GM12878 (cell line): ENCODE results near the gene MPIG6B. TPM values are rescaled to one million over a fixed set of nuclear protein-coding genes. Genes with fewer than 3 reads are reported as not detected.
A peak's percentile ranks its signal among the peaks of the same experiment; 100 is the strongest.

Experiments used
- ATAC-seq: fragments of 200-7000 bp; cut with Tn5 transposase; 3 replicates; pipeline ENCODE4 v1.9.1; 2020; ENCODE audit warnings: mild to moderate bottlenecking, moderate library complexity
- BruUV-seq: library from RNA; stranded (reverse); fragments of 400-500 nt; replicated peaks from 2 replicates; lab custom pipeline; 2021; lab: Mats Ljungman, UMichigan
- CTCF ChIA-PET: fragments of 300-600 bp; sonication (Branson Sonifier 250); formaldehyde crosslinking; extraction: SDS; loops from one replicate; lab custom pipeline; 2021; ENCODE audit warnings: inconsistent platforms; lab: Yijun Ruan, JAX
- POLR2A ChIA-PET: fragments of 350-600 bp; formaldehyde crosslinking; extraction: SDS; loops from one replicate; lab custom pipeline; 2021; ENCODE audit warnings: inconsistent platforms; lab: Charles Lee
- RAD21 ChIA-PET: fragments of 300-600 bp; sonication (Branson Sonifier 250); formaldehyde crosslinking; loops from one replicate; lab custom pipeline; 2023; ENCODE audit warnings: antibody characterized with exemption; ENCODE audit not compliant: unreplicated experiment; lab: Charles Lee
- SMC1A ChIA-PET: fragments of 300-600 bp; sonication (Branson Sonifier 250); formaldehyde crosslinking; loops from one replicate; lab custom pipeline; 2023; ENCODE audit not compliant: unreplicated experiment, uncharacterized antibody; lab: Charles Lee
- DNase-seq: peaks from one replicate; pipeline ENCODE4 v3.0.0-alpha.2; 2011; ENCODE audit warnings: low read depth, low spot score
- FAIRE-seq: peaks from 3 replicates; lab custom pipeline; 2011; peaks lifted over from hg19 to GRCh38; lab: Jason Lieb, UNC
- H2AFZ ChIP-seq: 2 replicates; pipeline ENCODE4 v1.6.0; 2011; ENCODE audit warnings: low read depth, low read length, control low read depth; ENCODE audit not compliant: control insufficient read depth
- H3K27ac ChIP-seq: 2 replicates; pipeline ENCODE4 v1.5.1; 2011; ENCODE audit warnings: control low read depth; ENCODE audit not compliant: control insufficient read depth, insufficient read depth
- H3K27me3 ChIP-seq, 2 experiments: replicated peaks in 1 of 2; 2 replicates each; pipeline versions ENCODE4 v1.6.0 to v1.6.1; 2011; ENCODE audit warnings: low read length in 1 of 2; ENCODE audit not compliant: control insufficient read depth in 2 of 2, insufficient read depth in 2 of 2
- H3K36me3 ChIP-seq, 2 experiments: 2 replicates each; pipeline ENCODE4 v1.5.1; 2011; ENCODE audit warnings: low read length in 1 of 2; ENCODE audit not compliant: control insufficient read depth in 2 of 2, insufficient read depth in 2 of 2
- H3K4me1 ChIP-seq: 2 replicates; pipeline ENCODE4 v1.6.1; 2011; ENCODE audit warnings: mild to moderate bottlenecking, low read length, moderate library complexity, mixed read lengths; ENCODE audit not compliant: control insufficient read depth, insufficient read depth
- H3K4me2 ChIP-seq: 2 replicates; pipeline ENCODE4 v1.6.0; 2011; ENCODE audit warnings: control low read depth; ENCODE audit not compliant: control insufficient read depth, insufficient read depth
- H3K4me3 ChIP-seq: fragments of 200-600 bp; sonication (generic); 2 replicates; pipeline ENCODE4 v1.5.1; 2016
- H3K79me2 ChIP-seq: 2 replicates; pipeline ENCODE4 v1.6.0; 2011; ENCODE audit warnings: low read length; ENCODE audit not compliant: control insufficient read depth, insufficient read depth
- H3K9ac ChIP-seq: 2 replicates; pipeline ENCODE4 v1.8.0; 2011; ENCODE audit warnings: low read length, control low read depth, mixed read lengths; ENCODE audit not compliant: control insufficient read depth, insufficient read depth
- H3K9me3 ChIP-seq: replicated peaks from 3 replicates; pipeline ENCODE4 v1.5.1; 2011; ENCODE audit warnings: mild to moderate bottlenecking, low read length; ENCODE audit not compliant: control insufficient read depth, insufficient read depth
- H4K20me1 ChIP-seq: 2 replicates; pipeline ENCODE4 v1.6.0; 2011; ENCODE audit not compliant: control insufficient read depth, insufficient read depth
- BCL3 ChIP-seq: IDR thresholded peaks from 2 replicates; pipeline ENCODE4 v1.6.1; 2011; ENCODE audit warnings: borderline replicate concordance, low read depth, mild to moderate bottlenecking, moderate library complexity, low read length; ENCODE audit not compliant: insufficient read depth, poor library complexity, severe bottlenecking
- E4F1 ChIP-seq: fragments of 450-650 bp; IDR thresholded peaks from 2 replicates; pipeline ENCODE4 v1.6.1; 2018; ENCODE audit warnings: borderline replicate concordance, mild to moderate bottlenecking; ENCODE audit not compliant: partially characterized antibody
- KDM1A ChIP-seq: fragments of 200-600 bp; sonication (generic); IDR thresholded peaks from 2 replicates; pipeline ENCODE4 v1.6.1; 2016; ENCODE audit warnings: borderline replicate concordance
- NFYA ChIP-seq: IDR thresholded peaks from 2 replicates; pipeline ENCODE4 v1.6.1; 2011; ENCODE audit warnings: low read depth, mild to moderate bottlenecking, low read length, improper control_type of control experiment, borderline replicate concordance
- PAX5 ChIP-seq: IDR thresholded peaks from 2 replicates; pipeline ENCODE4 v1.6.1; 2011; ENCODE audit warnings: low read depth, low read length, borderline replicate concordance
- STAT3 ChIP-seq: IDR thresholded peaks from 2 replicates; pipeline ENCODE4 v1.6.1; 2011; ENCODE audit warnings: low read depth, low read length, improper control_type of control experiment
- ZZZ3 ChIP-seq: IDR thresholded peaks from 2 replicates; pipeline ENCODE4 v1.6.1; 2011; ENCODE audit warnings: low read depth; ENCODE audit not compliant: control insufficient read depth, insufficient read length
- WGBS: methylation state at CpG from one replicate; pipeline ENCODE4 v1.1.6; 2016; ENCODE audit warnings: low lambda C conversion rate; ENCODE audit not compliant: insufficient replicate concordance, insufficient coverage; ENCODE audit errors: missing lambda C conversion rate; 5-methylcytosine and 5-hydroxymethylcytosine counted together
- in situ Hi-C: fragments of 300-500 bp; cut with MboI; formaldehyde crosslinking; loops from 9 replicates; pipeline ENCODE4 v1.14.3; 2018; ENCODE audit warnings: mixed read lengths
- intact Hi-C: fragments of 100-400 bp; cut with micrococcal nuclease; formaldehyde crosslinking; loops from one replicate; pipeline ENCODE4 v1.14.2; 2022; ENCODE audit not compliant: unreplicated experiment
- polyA plus RNA-seq, 11 experiments: library from polyadenylated mRNA; depleted of rRNA in 4 of 11; unstranded in 6 of 11; stranded (reverse) in 5 of 11; fragments of >200 nt; fragmentation: Nextera tagmentation in 4 of 11; fragmentation: Illumina TruSeq in 1 of 11; extraction: Ambion mirVana in 4 of 11; extraction: Trizol in 1 of 11; gene quantifications; 1 replicate in 1 of 11; 2 replicates in 10 of 11; pipeline versions ENCODE4 v1.2.1 to v1.2.3, GENCODE V29; 2011 to 2016; ENCODE audit warnings: inconsistent platforms in 2 of 11, missing spikeins in 2 of 11, low read depth in 1 of 11
- total RNA-seq, 4 experiments: library from RNA; depleted of rRNA in 3 of 4; stranded (reverse); fragments of >200 nt in 3 of 4; fragmentation: Illumina TruSeq in 1 of 4; extraction: Trizol in 1 of 4; gene quantifications; 2 replicates each; pipeline versions ENCODE4 v1.2.1 to v1.2.3, GENCODE V29; 2013 to 2021

The MPIG6B gene
- total and polyA plus RNA-seq, 10 of the 15 experiments (the other 5 are each of a cell fraction or from before 2014, with no cell fraction given), result not detected

GRCh38 chr6:31762356-31762755 lies 39.2 kb downstream of the MPIG6B start, which contains the start of gene SAPCD1:
SAPCD1 (plus strand) TSS chr6:31762656; CDS start chr6:31763055, 399 bp downstream.
- H3K36me3 ChIP-seq, result no peaks in the 10 kb centered on the region; a peak in 2 of 4 replicates
- no peak within 1 kb of the TSS for H3K4me3 ChIP-seq
- no peak within 1 kb of the TSS for H3K27ac ChIP-seq
- ChIA-PET SMC1A (no interaction called here), POLR2A (no interaction called here), CTCF (no interaction called here), RAD21 (no interaction called here)
- BruUV-seq, result no TSS peak
- intact Hi-C loops (no loop called here), in situ Hi-C loops (no loop called here)
- DNase-seq, result no peak
- WGBS, result 61% methylated on average over 4 of the region's 4 CpGs
- H3K9ac ChIP-seq, result no peak within 1 kb of the TSS
- no peak within 1 kb of the TSS for H3K4me2 ChIP-seq
- no peaks in the 10 kb centered on the region for H3K4me1 ChIP-seq
- TF ChIP-seq KDM1A (no peak), ZZZ3 (no peak), STAT3 (no peak), PAX5 (no peak), BCL3 (no peak)
- H3K27me3 ChIP-seq, result no peaks in the 10 kb centered on the region
- H3K9me3 ChIP-seq, result no peaks in the 10 kb centered on the region
- H4K20me1 ChIP-seq, result no peaks in the 10 kb centered on the region
- no peaks in the 10 kb centered on the region for H3K79me2 ChIP-seq
- H2AFZ ChIP-seq, result no peak within 1 kb of the TSS
- FAIRE-seq, result no peak
- ATAC-seq, result no peak

GRCh38 chr6:31762878-31763618 lies 39.9 kb downstream of the MPIG6B start:
- Histone ChIP-seq H3K27me3 (no peaks in the 10 kb centered on the region), H3K9ac (no peak overlapping the region), H3K4me3 (no peak overlapping the region), H3K27ac (no peak overlapping the region), H4K20me1 (no peaks in the 10 kb centered on the region), H2AFZ (no peak overlapping the region), H3K79me2 (no peaks in the 10 kb centered on the region), H3K9me3 (no peaks in the 10 kb centered on the region), H3K36me3 (no peaks in the 10 kb centered on the region; a peak in 2 of 4 replicates), H3K4me1 (no peaks in the 10 kb centered on the region), H3K4me2 (no peak overlapping the region)
- FAIRE-seq, result no peak
- no TSS peak for BruUV-seq
- in situ Hi-C loops (no loop called here), intact Hi-C loops (no loop called here)
- DNase-seq, result no peak
- ATAC-seq, result no peak
- ChIA-PET SMC1A (no interaction called here), POLR2A (no interaction called here), CTCF (no interaction called here), RAD21 (no interaction called here)
- WGBS, result 79% methylated on average over 8 of the region's 8 CpGs
- TF ChIP-seq E4F1 (peak; percentile 7), NFYA (no peak)
